Endothelial cell of umbilical vein (primary cell): Measurements from ENCODE around the gene DYNLT2. TPM values are rescaled to one million over a fixed set of nuclear protein-coding genes. Genes with fewer than 3 reads are reported as not detected.

Source experiments
- BruUV-seq: library from RNA; stranded (reverse); fragments of 400-500 nt; replicated peaks from 2 replicates; lab custom pipeline; 2021; lab: Mats Ljungman, UMichigan
- CTCF ChIA-PET: fragments of 300-600, 350-600 bp; sonication (Branson Sonifier 250); formaldehyde crosslinking; loops from one replicate; lab custom pipeline; 2021; ENCODE audit warnings: antibody characterized with exemption, inconsistent platforms; lab: Charles Lee
- POLR2A ChIA-PET: fragments of 300-600, 350-600 bp; sonication (Branson Sonifier 250); formaldehyde crosslinking; loops from one replicate; lab custom pipeline; 2021; ENCODE audit warnings: antibody characterized with exemption, inconsistent platforms; lab: Charles Lee
- DNase-seq: peaks from one replicate; pipeline ENCODE4 v3.0.0-alpha.2; 2011; ENCODE audit warnings: low read depth, low spot score
- FAIRE-seq: peaks from 2 replicates; lab custom pipeline; 2011; peaks lifted over from hg19 to GRCh38; lab: Jason Lieb, UNC
- H2AFZ ChIP-seq: 2 replicates; pipeline ENCODE4 v1.6.0; 2012; ENCODE audit warnings: low read depth, low read length, control low read depth, inconsistent platforms
- H3K27ac ChIP-seq: 2 replicates; pipeline ENCODE4 v1.5.1; 2011; ENCODE audit warnings: low read depth, mild to moderate bottlenecking, control low read depth, low read length, moderate library complexity; ENCODE audit not compliant: insufficient read depth
- H3K27me3 ChIP-seq, 2 experiments: 2 replicates each; pipeline versions ENCODE4 v1.6.0 to v1.6.1; 2011; ENCODE audit warnings: low read length in 2 of 2, mixed read lengths in 1 of 2; ENCODE audit not compliant: control insufficient read depth in 2 of 2, insufficient read depth in 2 of 2
- H3K36me3 ChIP-seq, 2 experiments: 2 replicates in 1 of 2; 3 replicates in 1 of 2; pipeline ENCODE4 v1.5.1; 2011; ENCODE audit warnings: low read length in 2 of 2, mild to moderate bottlenecking in 1 of 2, moderate library complexity in 1 of 2; ENCODE audit not compliant: control insufficient read depth in 2 of 2, insufficient read depth in 2 of 2; ENCODE audit errors: extremely low read depth in 1 of 2
- H3K4me1 ChIP-seq: 3 replicates; pipeline ENCODE4 v1.5.1; 2011; ENCODE audit warnings: mild to moderate bottlenecking, low read length; ENCODE audit not compliant: control insufficient read depth, insufficient read depth; ENCODE audit errors: extremely low read depth
- H3K4me2 ChIP-seq: 2 replicates; pipeline ENCODE4 v1.6.1; 2011; ENCODE audit warnings: low read length, control low read depth, mixed read lengths; ENCODE audit not compliant: insufficient read depth
- H3K4me3 ChIP-seq, 3 experiments: fragments of 200-600 bp in 1 of 3; sonication (generic), shearing (Covaris generic) in 1 of 3; replicated peaks in 1 of 3; 2 replicates each; pipeline ENCODE4 v1.5.1; 2011 to 2016; ENCODE audit warnings: control low read depth in 3 of 3, low read length in 3 of 3, mild to moderate bottlenecking in 2 of 3, inconsistent platforms in 1 of 3, low read depth in 1 of 3, moderate library complexity in 1 of 3; ENCODE audit not compliant: insufficient read depth in 1 of 3
- H3K79me2 ChIP-seq: 2 replicates; pipeline ENCODE4 v1.6.0; 2012; ENCODE audit warnings: low read length, inconsistent platforms; ENCODE audit not compliant: control insufficient read depth, insufficient read depth
- H3K9ac ChIP-seq: replicated peaks from 2 replicates; pipeline ENCODE3; 2011; ENCODE audit warnings: low read length, control low read depth; ENCODE audit not compliant: insufficient read depth; ENCODE audit errors: extremely low read depth
- H3K9me1 ChIP-seq: replicated peaks from 3 replicates; pipeline ENCODE4 v1.6.0; 2011; ENCODE audit warnings: mild to moderate bottlenecking, low read length; ENCODE audit not compliant: control insufficient read depth, insufficient read depth; ENCODE audit errors: extremely low read depth
- H3K9me3 ChIP-seq: replicated peaks from 2 replicates; pipeline ENCODE4 v1.5.1; 2012; ENCODE audit warnings: low read length, inconsistent platforms; ENCODE audit not compliant: control insufficient read depth, insufficient read depth
- H4K20me1 ChIP-seq: replicated peaks from 2 replicates; pipeline ENCODE3; 2011; ENCODE audit warnings: mild to moderate bottlenecking, low read length; ENCODE audit not compliant: control insufficient read depth, insufficient read depth; ENCODE audit errors: extremely low read depth
- EZH2 ChIP-seq: IDR thresholded peaks from 2 replicates; pipeline ENCODE4 v1.6.1; 2012; ENCODE audit warnings: borderline replicate concordance, low read depth, mild to moderate bottlenecking, moderate library complexity, low read length, inconsistent platforms; ENCODE audit not compliant: severe bottlenecking
- FOS ChIP-seq: IDR thresholded peaks from 2 replicates; pipeline ENCODE4 v1.6.1; 2011; ENCODE audit warnings: mild to moderate bottlenecking, low read length, moderate library complexity, borderline replicate concordance; ENCODE audit not compliant: insufficient read depth
- GATA2 ChIP-seq: IDR thresholded peaks from 2 replicates; pipeline ENCODE4 v1.7.0; 2011; ENCODE audit warnings: low read depth, mild to moderate bottlenecking, moderate library complexity, mixed read lengths, low read length; ENCODE audit not compliant: insufficient read length, insufficient read depth
- JUN ChIP-seq: IDR thresholded peaks from 2 replicates; pipeline ENCODE4 v1.6.1; 2011; ENCODE audit warnings: borderline replicate concordance, low read depth; ENCODE audit not compliant: insufficient read length, insufficient read depth
- MYC ChIP-seq: IDR thresholded peaks from one replicate; pipeline ENCODE4 v1.6.1; 2011; ENCODE audit warnings: mild to moderate bottlenecking, low read depth, low read length
- POLR2A ChIP-seq: IDR thresholded peaks from 2 replicates; pipeline ENCODE4 v1.6.1; 2012; ENCODE audit warnings: low read depth, mild to moderate bottlenecking, control low read depth, low read length
- POLR2AphosphoS5 ChIP-seq: IDR thresholded peaks from 2 replicates; pipeline ENCODE4 v1.6.1; 2012; ENCODE audit warnings: low read depth, mild to moderate bottlenecking, control low read depth, low read length, moderate library complexity; ENCODE audit not compliant: insufficient read depth
- dilution Hi-C: fragments of 300-500 bp; cut with MboI; formaldehyde crosslinking; loops from one replicate; pipeline ENCODE4 v1.15.0; 2019; ENCODE audit warnings: low sequenced_read_pairs; ENCODE audit not compliant: extremely low pct_ligation_motif_present
- intact Hi-C: fragments of 100-400 bp; cut with micrococcal nuclease; formaldehyde crosslinking; loops from one replicate; pipeline ENCODE4 v1.10.0; 2022
- polyA plus RNA-seq, 4 experiments: library from polyadenylated mRNA; depleted of rRNA in 3 of 4; stranded (reverse) in 3 of 4; unstranded in 1 of 4; fragments of >200 nt; gene quantifications; 2 replicates each; pipeline versions ENCODE4 v1.2.1 to v1.2.3, GENCODE V29; 2011 to 2012; ENCODE audit warnings: missing spikeins in 1 of 4
- total RNA-seq: library from RNA; stranded (reverse); gene quantifications from 2 replicates; pipeline ENCODE4 v1.2.3, GENCODE V29; 2021
- TF ChIP-seq, protein P1 (sequence below), 2 donors: IDR thresholded peaks; 1 replicate in 1 of 2; 2 replicates in 1 of 2; pipeline ENCODE4 v1.5.1; 2011; ENCODE audit warnings: low read length in 2 of 2, mild to moderate bottlenecking in 2 of 2, moderate library complexity in 2 of 2, control low read depth in 1 of 2, inconsistent platforms in 1 of 2, low read depth in 1 of 2; ENCODE audit not compliant: insufficient read depth in 1 of 2; ENCODE audit errors: extremely low read depth in 1 of 2

The DYNLT2 gene
- total and polyA plus RNA-seq, 2 donors (not counting 3 experiments of a cell fraction or from before 2014, with no cell fraction given), result 0.39 to 0.88 TPM

DNA sequence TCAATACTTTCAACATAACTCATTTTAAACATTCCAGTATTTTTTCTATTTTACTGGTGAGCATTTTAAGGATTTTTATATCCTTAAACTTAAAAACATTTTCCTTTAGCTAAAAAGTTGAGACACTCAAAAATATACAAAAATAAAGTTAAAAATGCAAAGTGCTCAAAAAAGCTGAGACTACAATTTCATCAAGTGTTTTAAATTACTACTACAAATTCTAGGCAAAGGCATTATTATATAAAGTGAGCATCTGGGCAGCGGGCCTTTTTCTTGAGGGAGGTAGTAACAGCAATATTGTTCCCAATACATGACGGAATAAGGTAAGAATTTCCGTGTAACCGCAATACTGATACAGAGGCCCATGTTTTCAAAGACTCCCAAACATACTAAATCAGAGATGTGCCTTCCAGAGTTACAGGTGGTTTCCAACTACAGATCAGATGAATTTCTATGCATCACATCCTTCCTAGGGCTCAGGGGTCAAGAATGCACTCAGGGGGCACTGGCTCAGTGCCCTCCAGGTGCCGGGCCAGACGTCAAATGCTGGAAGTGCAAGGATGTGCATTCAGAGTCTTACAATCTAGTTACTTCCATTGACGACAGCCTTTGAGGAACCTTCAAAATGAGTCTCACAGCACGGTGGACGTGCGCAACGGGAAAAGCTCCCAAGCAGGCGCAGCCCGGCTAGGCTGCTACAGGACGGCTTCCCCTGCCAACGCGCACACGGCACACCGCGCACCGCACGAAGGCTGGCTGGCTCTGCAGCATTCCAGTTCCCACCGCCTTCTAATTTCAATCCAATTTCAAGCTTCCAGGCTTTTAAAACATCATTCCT, 28.8 kb downstream of the DYNLT2 start:
- H3K27me3 ChIP-seq, result no peaks in the 10 kb centered on the region
- peak overlapping the region; percentile 70 for H3K9ac ChIP-seq
- intact Hi-C loops (loop anchor here (1.0 to 10.0 kb wide), 4 partner anchors 20 to 768 kb away; partner anchors contain the start of genes C6orf120 and WDR27), dilution Hi-C loops (no loop called here)
- peaks cover 40% of the 10 kb centered on the region for H3K79me2 ChIP-seq
- BruUV-seq, result TSS peak; percentile 31
- H3K27ac ChIP-seq, result peak overlapping the region; percentile 77
- peak overlapping the region; percentile 49 for H3K4me2 ChIP-seq
- DNase-seq (peak; percentile 88), FAIRE-seq (peak; percentile 89)
- CTCF ChIA-PET, result interaction anchor here (1.0 to 3.3 kb wide), 6 partner anchors 14 to 794 kb away, joined by 3 to 18 read pairs (median 4); no protein-coding TSS in a partner anchor
- POLR2A ChIA-PET, result no interaction called here
- H3K36me3 ChIP-seq, result no peaks in the 10 kb centered on the region
- TF ChIP-seq POLR2A (no peak), FOS (peak; percentile 66), POLR2AphosphoS5 (peak; percentile 68), JUN (peak; percentile 71), EZH2 (no peak), GATA2 (peak; percentile 83), MYC (no peak)
- TF ChIP-seq, protein P1, sequence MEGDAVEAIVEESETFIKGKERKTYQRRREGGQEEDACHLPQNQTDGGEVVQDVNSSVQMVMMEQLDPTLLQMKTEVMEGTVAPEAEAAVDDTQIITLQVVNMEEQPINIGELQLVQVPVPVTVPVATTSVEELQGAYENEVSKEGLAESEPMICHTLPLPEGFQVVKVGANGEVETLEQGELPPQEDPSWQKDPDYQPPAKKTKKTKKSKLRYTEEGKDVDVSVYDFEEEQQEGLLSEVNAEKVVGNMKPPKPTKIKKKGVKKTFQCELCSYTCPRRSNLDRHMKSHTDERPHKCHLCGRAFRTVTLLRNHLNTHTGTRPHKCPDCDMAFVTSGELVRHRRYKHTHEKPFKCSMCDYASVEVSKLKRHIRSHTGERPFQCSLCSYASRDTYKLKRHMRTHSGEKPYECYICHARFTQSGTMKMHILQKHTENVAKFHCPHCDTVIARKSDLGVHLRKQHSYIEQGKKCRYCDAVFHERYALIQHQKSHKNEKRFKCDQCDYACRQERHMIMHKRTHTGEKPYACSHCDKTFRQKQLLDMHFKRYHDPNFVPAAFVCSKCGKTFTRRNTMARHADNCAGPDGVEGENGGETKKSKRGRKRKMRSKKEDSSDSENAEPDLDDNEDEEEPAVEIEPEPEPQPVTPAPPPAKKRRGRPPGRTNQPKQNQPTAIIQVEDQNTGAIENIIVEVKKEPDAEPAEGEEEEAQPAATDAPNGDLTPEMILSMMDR (IDR thresholded peaks at IDR 0.05; ENCODE audit: extremely low read depth in 1 of 2, insufficient read depth in 1 of 2, low read depth in 1 of 2, low read length in 2 of 2), result no peak
- no peaks in the 10 kb centered on the region for H4K20me1 ChIP-seq
- peak overlapping the region; percentile 25 to 95 (median 71) for H3K4me3 ChIP-seq
- H2AFZ ChIP-seq, result no peak overlapping the region
- H3K9me3 ChIP-seq, result no peaks in the 10 kb centered on the region
- peaks cover 25% of the 10 kb centered on the region for H3K4me1 ChIP-seq
- H3K9me1 ChIP-seq, result no peaks in the 10 kb centered on the region
